ENCODE data around the gene WARS2.

Gene WARS2

GRCh38 chr1:119006406-119007279 is 133.8 kb downstream of the WARS2 start:
- TF ChIP-seq HDGF (IDR thresholded peaks at IDR 0.05; ENCODE audit: borderline replicate concordance) (no peak), PKNOX1 (IDR thresholded peaks at IDR 0.05) (no peak), ARNT (IDR thresholded peaks at IDR 0.05) (no peak), SUZ12 (IDR thresholded peaks at IDR 0.05) (no peak), FOXM1 (IDR thresholded peaks at IDR 0.05; ENCODE audit: borderline replicate concordance) (no peak), SP1 (IDR thresholded peaks at IDR 0.05) (no peak)
- no peak for DNase-seq (ENCODE audit: extremely low spot score)
- ChIA-PET CTCF (no interaction called here), POLR2A (no interaction called here)

DNA sequence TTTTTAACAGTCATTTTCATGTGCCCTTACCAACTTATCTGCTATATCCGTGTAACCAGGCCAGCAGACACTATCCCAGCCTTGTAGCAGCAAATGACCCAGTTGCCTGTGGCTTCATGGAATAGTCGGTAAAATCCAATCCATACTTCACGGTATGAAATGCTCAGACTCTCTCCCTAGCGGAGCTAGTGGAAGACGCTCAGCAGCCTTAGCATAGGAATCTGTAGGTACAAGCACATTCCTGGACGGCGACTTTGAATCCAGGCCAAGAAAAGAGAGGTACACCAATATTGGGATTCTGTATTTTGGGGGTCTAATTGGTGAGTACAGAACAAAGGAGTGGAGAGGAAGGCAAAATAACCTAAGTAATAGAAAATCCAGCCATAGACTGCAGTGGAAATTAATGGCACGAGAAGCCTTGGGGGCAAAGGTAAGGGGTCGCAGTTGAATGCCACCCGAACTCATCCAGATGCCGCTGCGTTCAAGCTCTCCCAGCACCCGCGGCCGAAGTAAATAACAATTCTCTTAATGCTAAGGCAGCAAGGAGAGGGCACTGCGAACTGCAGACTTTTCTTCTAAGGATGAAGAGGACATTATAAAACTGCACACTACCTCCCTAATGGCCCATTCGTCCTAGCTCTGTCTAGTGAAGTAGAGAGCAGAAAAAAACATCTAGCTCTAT is 134.6 kb downstream of the WARS2 start:
- ChIA-PET POLR2A (no interaction called here), CTCF (no interaction called here)
- no peak for DNase-seq (ENCODE audit: extremely low spot score)
- no peak for TF ChIP-seq L3MBTL2 (conservative IDR thresholded peaks at IDR 0.05)
- no peak for TF ChIP-seq CTBP1 (IDR thresholded peaks at IDR 0.05; ENCODE audit: borderline replicate concordance)
- no peak for TF ChIP-seq PKNOX1 (IDR thresholded peaks at IDR 0.05)
- no peak for TF ChIP-seq ZNF384 (IDR thresholded peaks at IDR 0.05)
- TF ChIP-seq NFRKB (IDR thresholded peaks at IDR 0.05), result no peak
- TF ChIP-seq SUZ12 (IDR thresholded peaks at IDR 0.05), result no peak
- TF ChIP-seq HDGF (IDR thresholded peaks at IDR 0.05; ENCODE audit: borderline replicate concordance), result no peak
- TF ChIP-seq FOXA1 (IDR thresholded peaks at IDR 0.05), result no peak
- no peak for TF ChIP-seq FOXM1 (IDR thresholded peaks at IDR 0.05; ENCODE audit: borderline replicate concordance)
- no peak for TF ChIP-seq SP1 (IDR thresholded peaks at IDR 0.05)
- TF ChIP-seq FOXK2 (IDR thresholded peaks at IDR 0.05), result no peak
- TF ChIP-seq LEF1 (IDR thresholded peaks at IDR 0.05; ENCODE audit: borderline replicate concordance), result no peak
- TF ChIP-seq ARNT (IDR thresholded peaks at IDR 0.05), result no peak
- no peak for TF ChIP-seq BHLHE40 (IDR thresholded peaks at IDR 0.05; ENCODE audit: borderline replicate concordance)
- no peak for TF ChIP-seq ELF4 (IDR thresholded peaks at IDR 0.05)
- no peak for TF ChIP-seq TARDBP (IDR thresholded peaks at IDR 0.05)

GRCh38 chr1:119004781-119005180 is 135.7 kb downstream of the WARS2 start:
- TF ChIP-seq SUZ12 (IDR thresholded peaks at IDR 0.05) (no peak), LEF1 (IDR thresholded peaks at IDR 0.05; ENCODE audit: borderline replicate concordance) (no peak), CTBP1 (IDR thresholded peaks at IDR 0.05; ENCODE audit: borderline replicate concordance) (no peak), NFRKB (IDR thresholded peaks at IDR 0.05) (no peak), FOXM1 (IDR thresholded peaks at IDR 0.05; ENCODE audit: borderline replicate concordance) (no peak), HDGF (IDR thresholded peaks at IDR 0.05; ENCODE audit: borderline replicate concordance) (no peak), ARNT (IDR thresholded peaks at IDR 0.05) (no peak), FOXA1 (IDR thresholded peaks at IDR 0.05) (no peak)
- no peak for DNase-seq (ENCODE audit: extremely low spot score)
- ChIA-PET CTCF (interaction anchor here (0.6 kb wide), 1 partner anchor 442 kb away, joined by 3 read pairs; no protein-coding TSS in a partner anchor), POLR2A (no interaction called here)

DNA sequence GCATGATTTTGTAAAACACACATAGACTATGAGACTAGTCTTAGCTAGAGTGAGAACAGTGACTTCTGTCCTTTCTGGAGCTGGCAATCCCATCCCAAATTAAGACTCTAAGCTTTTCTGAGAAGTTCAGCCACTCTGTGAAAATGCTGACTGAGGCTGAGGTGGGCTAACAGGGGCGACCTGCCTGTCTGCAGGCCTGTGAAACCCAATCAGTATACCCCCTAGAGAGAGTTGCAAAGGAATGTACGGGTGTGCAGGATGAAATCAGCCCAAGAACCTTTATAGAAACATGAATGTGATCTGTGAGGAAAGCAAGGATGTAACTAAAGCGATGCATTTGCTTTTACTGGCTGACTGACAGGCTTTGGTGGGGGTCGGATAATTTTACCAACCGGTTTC is 136.3 kb downstream of the WARS2 start:
- POLR2A ChIA-PET, result no interaction called here
- CTCF ChIA-PET, result interaction anchor here (0.7 kb wide), 1 partner anchor 850 kb away, joined by 3 read pairs; no protein-coding TSS in a partner anchor
- TF ChIP-seq ARNT (IDR thresholded peaks at IDR 0.05) (no peak), PKNOX1 (IDR thresholded peaks at IDR 0.05) (no peak), HDGF (IDR thresholded peaks at IDR 0.05; ENCODE audit: borderline replicate concordance) (no peak), CTBP1 (IDR thresholded peaks at IDR 0.05; ENCODE audit: borderline replicate concordance) (no peak), ELF4 (IDR thresholded peaks at IDR 0.05) (no peak), SP1 (IDR thresholded peaks at IDR 0.05) (no peak), FOXA1 (IDR thresholded peaks at IDR 0.05) (no peak), TARDBP (IDR thresholded peaks at IDR 0.05) (no peak), NFRKB (IDR thresholded peaks at IDR 0.05) (no peak), FOXK2 (IDR thresholded peaks at IDR 0.05) (no peak), L3MBTL2 (conservative IDR thresholded peaks at IDR 0.05) (no peak), FOXM1 (IDR thresholded peaks at IDR 0.05; ENCODE audit: borderline replicate concordance) (no peak), SUZ12 (IDR thresholded peaks at IDR 0.05) (no peak), BHLHE40 (IDR thresholded peaks at IDR 0.05; ENCODE audit: borderline replicate concordance) (no peak), ZNF384 (IDR thresholded peaks at IDR 0.05) (no peak), LEF1 (IDR thresholded peaks at IDR 0.05; ENCODE audit: borderline replicate concordance) (no peak)
- DNase-seq (ENCODE audit: extremely low spot score), result no peak

- POLR2A ChIA-PET, result no interaction called here
- CTCF ChIA-PET, result interaction anchor here (0.7 kb wide), 1 partner anchor 850 kb away, joined by 3 read pairs; no protein-coding TSS in a partner anchor
These were observed 136.9 kb downstream of the WARS2 start for GRCh38 chr1:119003413-119004128.

More at GRCh38 chr1:119003413-119004128, 136.9 kb downstream of the WARS2 start:
- TF ChIP-seq ELF4 (IDR thresholded peaks at IDR 0.05) (no peak), ZNF384 (IDR thresholded peaks at IDR 0.05) (no peak), CTBP1 (IDR thresholded peaks at IDR 0.05; ENCODE audit: borderline replicate concordance) (no peak), SUZ12 (IDR thresholded peaks at IDR 0.05) (no peak), L3MBTL2 (conservative IDR thresholded peaks at IDR 0.05) (no peak), HDGF (IDR thresholded peaks at IDR 0.05; ENCODE audit: borderline replicate concordance) (no peak), FOXM1 (IDR thresholded peaks at IDR 0.05; ENCODE audit: borderline replicate concordance) (no peak), SP1 (IDR thresholded peaks at IDR 0.05) (no peak)
- DNase-seq (ENCODE audit: extremely low spot score), result no peak

Measured in HEK293T (cell line).